GM19395 (cell line): ENCODE results near the gene PHACTR2.
A peak's percentile ranks its signal among the peaks of the same experiment; 100 is the strongest.

Experiments used
- ATAC-seq: cut with Tn5 transposase; IDR thresholded peaks from one replicate; pipeline ENCODE4 v1.9.1; 2021; ENCODE audit warnings: mild to moderate bottlenecking, moderate library complexity; ENCODE audit not compliant: unreplicated experiment

Gene PHACTR2

GRCh38 chr6:143696664-143697000, 18.9 kb downstream of the PHACTR2 start:
- no peak for ATAC-seq

- ATAC-seq = no peak
Observed at GRCh38 chr6:143697076-143697800, 19.5 kb downstream of the PHACTR2 start.

- no peak for ATAC-seq
Observed at GRCh38 chr6:143698329-143698728, 20.6 kb downstream of the PHACTR2 start.

- ATAC-seq = no peak
Observed at GRCh38 chr6:143698759-143699429, 21.1 kb downstream of the PHACTR2 start.

GRCh38 chr6:143699430-143699825, 21.7 kb downstream of the PHACTR2 start:
- no peak for ATAC-seq

GRCh38 chr6:143700684-143701348, 23.1 kb downstream of the PHACTR2 start:
- ATAC-seq = no peak

- ATAC-seq = no peak
Observed at GRCh38 chr6:143701349-143702234, 23.8 kb downstream of the PHACTR2 start.

- no peak for ATAC-seq
Observed at GRCh38 chr6:143705569-143705968, 27.8 kb downstream of the PHACTR2 start.

GRCh38 chr6:143707697-143708096, 29.9 kb downstream of the PHACTR2 start:
- ATAC-seq = no peak

- no peak for ATAC-seq
Observed at GRCh38 chr6:143708889-143709288, 31.1 kb downstream of the PHACTR2 start.

GRCh38 chr6:143711714-143712113, 33.9 kb downstream of the PHACTR2 start:
- no peak for ATAC-seq

GRCh38 chr6:143718472-143718871, 40.7 kb downstream of the PHACTR2 start:
- no peak for ATAC-seq

- no peak for ATAC-seq
Observed at GRCh38 chr6:143721642-143722041, 43.9 kb downstream of the PHACTR2 start.

GRCh38 chr6:143724876-143725275, 47.1 kb downstream of the PHACTR2 start:
- no peak for ATAC-seq

- peak; percentile 71 for ATAC-seq
Observed at GRCh38 chr6:143726015-143726647, 48.4 kb downstream of the PHACTR2 start.

GRCh38 chr6:143727035-143727434, 49.3 kb downstream of the PHACTR2 start:
- no peak for ATAC-seq

- no peak for ATAC-seq
Observed at GRCh38 chr6:143731789-143732188, 54.0 kb downstream of the PHACTR2 start.

GRCh38 chr6:143732536-143732935, 54.8 kb downstream of the PHACTR2 start:
- ATAC-seq = no peak

GRCh38 chr6:143733510-143733909, 55.7 kb downstream of the PHACTR2 start:
- no peak for ATAC-seq

- no peak for ATAC-seq
Observed at GRCh38 chr6:143734641-143735063, 56.9 kb downstream of the PHACTR2 start.
